Nucleus accumbens (tissue), 56 donors: Measurements from ENCODE around the gene ADGRL3.
"Not testable (repeated sequence)": the region's sequence is repeated elsewhere in the genome, so short reads cannot be mapped to it uniquely, and the experiment has no call there.

ENCODE experiments used
- DNase-seq, 56 donors: peaks; one replicate each; lab custom pipeline; 2025; lab: John Stamatoyannopoulos, UW

ADGRL3 gene

GRCh38 chr4:61769444-61770167 lies 569.5 kb downstream of the ADGRL3 start:
- DNase-seq: not testable (repeated sequence)

DNA sequence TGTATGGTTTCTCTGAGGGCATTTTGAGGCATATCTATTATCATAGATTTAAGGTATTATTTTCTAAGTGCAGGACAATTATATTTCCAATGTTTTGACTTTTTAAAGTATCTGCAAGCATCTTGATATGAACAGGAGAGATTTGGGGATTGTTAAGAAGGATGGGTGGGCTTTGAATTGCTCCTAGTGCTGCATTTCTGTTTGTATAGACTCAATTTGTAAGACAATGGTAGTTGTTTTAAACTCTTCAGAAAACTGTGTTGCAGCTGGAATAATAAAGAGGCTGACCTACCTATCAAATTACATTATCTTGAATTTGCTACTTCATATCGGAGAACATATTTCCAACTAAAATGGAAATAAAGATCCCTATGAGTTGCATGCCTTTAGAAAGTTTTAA lies 570.3 kb downstream of the ADGRL3 start:
- DNase-seq: no peak

GRCh38 chr4:61771056-61771455 lies 570.9 kb downstream of the ADGRL3 start:
- no peak for DNase-seq

DNA sequence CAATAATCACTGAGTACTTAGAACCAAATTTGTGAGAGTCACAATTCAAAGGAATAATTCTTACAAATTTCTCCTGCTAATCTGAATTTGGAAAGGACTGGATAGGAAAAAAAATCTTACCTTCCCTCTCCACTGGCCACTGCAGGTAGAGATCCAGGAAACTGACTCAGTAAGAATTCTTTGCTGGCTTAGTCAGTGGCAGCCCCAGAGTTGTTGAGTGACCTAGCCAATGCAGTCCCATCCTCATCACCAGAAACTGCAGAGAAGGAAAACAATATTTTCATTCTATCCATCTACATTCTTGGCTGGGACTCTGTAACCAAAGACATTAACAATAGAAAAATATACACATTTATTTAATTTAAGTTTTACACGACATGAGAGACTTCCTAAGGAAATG lies 572.0 kb downstream of the ADGRL3 start:
- no peak for DNase-seq

DNA sequence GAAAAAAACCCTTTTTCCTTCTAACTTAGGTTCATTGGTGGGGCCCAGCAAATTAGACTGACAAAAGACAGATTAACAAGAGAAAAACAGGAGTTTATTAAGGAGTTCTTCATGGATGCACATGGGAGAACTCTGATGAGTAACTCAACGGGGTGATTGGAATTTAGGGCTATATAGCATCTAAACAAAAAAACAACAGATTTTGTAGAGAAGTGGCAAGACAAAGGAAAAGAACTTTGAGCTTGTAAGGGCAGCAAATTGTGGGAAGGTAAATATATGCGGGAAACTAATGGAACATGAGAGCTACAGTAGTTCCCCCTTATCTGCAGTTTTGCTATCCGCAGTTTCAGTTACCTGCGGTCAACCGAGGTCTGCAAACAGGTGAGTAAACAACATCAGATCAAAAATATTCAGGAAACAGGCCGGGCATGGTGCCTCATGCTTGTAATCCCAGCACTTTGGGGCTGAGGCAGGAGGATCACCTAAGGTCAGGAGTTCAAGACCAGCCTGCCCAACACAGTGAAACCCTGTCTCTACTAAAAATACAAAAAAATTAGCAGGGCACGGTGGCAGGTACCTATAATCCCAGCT lies 573.6 kb downstream of the ADGRL3 start:
- no peak for DNase-seq

GRCh38 chr4:61782133-61782532 lies 582.0 kb downstream of the ADGRL3 start:
- no peak for DNase-seq

- no peak for DNase-seq
Observed at GRCh38 chr4:61783050-61783449, 582.9 kb downstream of the ADGRL3 start.

DNA sequence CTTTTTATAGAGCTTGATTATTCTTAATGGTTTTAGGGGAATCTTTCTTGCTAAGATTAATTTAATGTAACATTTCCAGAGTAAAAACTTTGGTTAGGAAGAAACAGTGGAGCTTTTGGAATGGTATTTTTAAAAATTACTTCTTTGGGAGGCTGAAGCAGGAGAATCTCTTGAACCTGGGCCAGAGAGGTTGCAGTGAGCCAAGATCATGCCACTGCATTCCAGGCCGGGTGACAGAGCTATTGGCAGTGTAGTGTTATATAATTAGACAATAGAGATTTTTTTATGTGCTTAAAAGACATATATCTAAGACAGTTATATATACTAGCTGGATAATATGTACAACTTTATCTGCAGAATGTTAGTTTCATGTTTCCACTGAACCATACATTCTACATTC lies 585.6 kb downstream of the ADGRL3 start:
- DNase-seq: no peak

- no peak for DNase-seq
Observed at GRCh38 chr4:61786211-61786610, 586.1 kb downstream of the ADGRL3 start.

- DNase-seq: no peak
Observed at GRCh38 chr4:61795998-61796397, 595.9 kb downstream of the ADGRL3 start.

- no peak for DNase-seq
Observed at GRCh38 chr4:61799794-61800193, 599.7 kb downstream of the ADGRL3 start.

- no peak for DNase-seq
Observed at GRCh38 chr4:61805227-61805626, 605.1 kb downstream of the ADGRL3 start.

- DNase-seq: peak in 1 of 56 donors; percentile 3
Observed at GRCh38 chr4:61805979-61806378, 605.9 kb downstream of the ADGRL3 start.

GRCh38 chr4:61812171-61812570 lies 612.0 kb downstream of the ADGRL3 start:
- no peak for DNase-seq

- DNase-seq: no peak
Observed at GRCh38 chr4:61817071-61817470, 616.9 kb downstream of the ADGRL3 start.

- no peak for DNase-seq
Observed at GRCh38 chr4:61820136-61820535, 620.0 kb downstream of the ADGRL3 start.

- no peak for DNase-seq
Observed at GRCh38 chr4:61824454-61824853, 624.3 kb downstream of the ADGRL3 start.

GRCh38 chr4:61827907-61828391 lies 627.8 kb downstream of the ADGRL3 start:
- DNase-seq: no peak

GRCh38 chr4:61828960-61829359 lies 628.8 kb downstream of the ADGRL3 start:
- DNase-seq: no peak

DNA sequence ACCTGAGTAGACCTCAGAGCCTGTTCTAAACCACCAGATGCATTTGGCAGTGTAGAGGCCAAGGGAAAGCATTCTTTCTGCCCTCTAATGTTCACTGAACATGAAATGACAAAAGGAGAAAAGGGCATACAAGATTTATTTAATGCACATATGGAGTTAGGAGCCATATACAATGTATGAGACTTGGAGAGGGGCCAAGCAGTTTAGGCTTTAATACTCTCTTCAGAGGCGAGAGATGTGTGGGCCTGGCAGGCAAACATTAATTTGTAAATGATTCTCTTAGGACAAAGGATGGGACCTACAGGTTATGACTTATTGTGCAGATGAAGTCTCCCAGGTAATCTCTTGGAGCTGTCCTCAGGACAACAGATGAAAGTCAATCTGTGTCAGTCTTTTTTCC lies 631.9 kb downstream of the ADGRL3 start:
- DNase-seq: no peak

DNA sequence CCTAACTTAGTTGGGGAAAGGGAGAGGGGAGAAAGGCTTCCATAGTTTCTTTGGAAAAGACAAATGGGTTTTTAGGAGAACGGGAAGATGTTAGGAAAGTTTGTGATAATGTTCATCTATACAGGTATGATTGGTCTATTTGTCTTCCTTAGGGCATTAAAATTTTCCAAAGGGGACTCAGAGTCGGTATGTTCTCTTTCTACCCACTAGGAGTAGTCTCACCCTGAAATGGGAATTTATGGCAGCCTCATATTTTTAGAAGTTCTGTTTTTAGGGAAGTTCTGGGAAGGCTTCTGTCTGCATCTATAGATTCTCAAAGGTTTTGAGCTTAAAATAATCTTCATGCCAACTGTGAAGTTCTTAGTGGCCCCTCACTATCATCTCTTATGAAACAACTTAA lies 637.3 kb downstream of the ADGRL3 start:
- DNase-seq: no peak

DNA sequence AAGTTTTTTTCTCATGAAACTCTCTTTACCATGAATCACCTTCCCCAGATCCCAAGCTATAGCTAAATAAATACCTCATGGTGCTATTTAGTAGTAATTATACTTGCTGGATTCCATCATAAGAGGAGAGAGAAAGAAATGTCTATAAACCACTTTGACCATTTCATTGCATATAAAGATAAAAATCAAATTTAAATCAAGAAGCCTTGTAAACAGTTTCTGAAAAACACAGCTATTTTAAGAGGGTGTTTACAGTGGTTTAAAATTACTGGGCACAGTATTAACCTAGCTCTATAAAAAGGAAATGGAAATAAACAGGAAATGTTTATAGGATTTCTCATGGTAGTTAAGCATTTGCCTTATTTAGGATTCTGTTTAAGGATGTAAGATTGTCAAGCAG lies 637.9 kb downstream of the ADGRL3 start:
- no peak for DNase-seq
